HFF-Myc (cell line): ENCODE measurements around the gene IL36A.

Source experiments
- DNase-seq: peaks from one replicate; pipeline ENCODE4 v3.0.0-alpha.2; 2011; ENCODE audit warnings: low read depth; ENCODE audit errors: extremely low read depth
- H3K4me3 ChIP-seq: replicated peaks from 2 replicates; pipeline ENCODE4 v1.5.1; 2011; ENCODE audit warnings: low read depth, mild to moderate bottlenecking, control low read depth, low read length
- TF ChIP-seq, protein P1 (sequence below): IDR thresholded peaks from 2 replicates; pipeline ENCODE4 v1.5.1; 2012; ENCODE audit warnings: mild to moderate bottlenecking, low read depth, low read length, control low read depth; ENCODE audit errors: missing control alignments

The IL36A gene

DNA sequence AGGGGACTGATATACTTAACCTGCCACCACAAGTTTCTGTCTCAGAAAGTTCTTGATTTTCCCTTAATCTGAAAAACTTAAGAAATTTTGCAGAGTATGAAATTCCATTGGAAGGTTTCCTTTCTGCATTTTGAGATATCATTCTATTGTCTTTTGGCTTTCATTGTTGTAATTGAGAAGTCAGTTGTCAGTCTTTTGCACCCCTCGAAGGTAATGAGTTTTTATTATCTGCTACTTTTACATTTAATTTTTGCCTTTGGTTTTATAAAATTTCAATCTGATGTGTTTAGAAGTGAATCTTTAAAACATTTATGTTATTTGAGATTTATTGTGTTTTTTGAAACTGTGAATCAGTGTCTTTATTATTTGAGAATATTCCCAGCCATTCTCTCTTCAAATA lies 4.8 kb upstream of the IL36A start:
- TF ChIP-seq, protein P1, sequence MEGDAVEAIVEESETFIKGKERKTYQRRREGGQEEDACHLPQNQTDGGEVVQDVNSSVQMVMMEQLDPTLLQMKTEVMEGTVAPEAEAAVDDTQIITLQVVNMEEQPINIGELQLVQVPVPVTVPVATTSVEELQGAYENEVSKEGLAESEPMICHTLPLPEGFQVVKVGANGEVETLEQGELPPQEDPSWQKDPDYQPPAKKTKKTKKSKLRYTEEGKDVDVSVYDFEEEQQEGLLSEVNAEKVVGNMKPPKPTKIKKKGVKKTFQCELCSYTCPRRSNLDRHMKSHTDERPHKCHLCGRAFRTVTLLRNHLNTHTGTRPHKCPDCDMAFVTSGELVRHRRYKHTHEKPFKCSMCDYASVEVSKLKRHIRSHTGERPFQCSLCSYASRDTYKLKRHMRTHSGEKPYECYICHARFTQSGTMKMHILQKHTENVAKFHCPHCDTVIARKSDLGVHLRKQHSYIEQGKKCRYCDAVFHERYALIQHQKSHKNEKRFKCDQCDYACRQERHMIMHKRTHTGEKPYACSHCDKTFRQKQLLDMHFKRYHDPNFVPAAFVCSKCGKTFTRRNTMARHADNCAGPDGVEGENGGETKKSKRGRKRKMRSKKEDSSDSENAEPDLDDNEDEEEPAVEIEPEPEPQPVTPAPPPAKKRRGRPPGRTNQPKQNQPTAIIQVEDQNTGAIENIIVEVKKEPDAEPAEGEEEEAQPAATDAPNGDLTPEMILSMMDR: no peak
- no peak overlapping the region for H3K4me3 ChIP-seq
- DNase-seq: no peak

DNA sequence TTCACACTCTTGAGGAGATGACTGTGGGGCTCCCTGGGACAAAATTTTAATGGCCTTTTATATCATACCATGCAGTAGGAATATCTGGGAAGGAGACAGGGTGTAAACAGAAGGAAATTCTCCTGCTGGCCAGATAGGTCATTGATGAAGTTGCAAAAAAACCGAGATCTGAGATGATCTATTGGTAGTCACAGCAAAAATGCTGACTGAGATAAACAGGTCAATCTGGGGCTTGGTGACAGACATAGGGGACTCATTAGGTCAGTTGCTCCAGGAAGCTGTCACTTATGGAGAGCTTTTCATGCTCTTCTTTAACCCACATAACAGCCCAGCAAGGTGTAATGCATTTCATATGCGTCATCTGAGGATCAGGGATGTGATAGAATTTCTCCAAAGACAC lies 2.6 kb upstream of the IL36A start:
- TF ChIP-seq, protein P1: no peak

DNA sequence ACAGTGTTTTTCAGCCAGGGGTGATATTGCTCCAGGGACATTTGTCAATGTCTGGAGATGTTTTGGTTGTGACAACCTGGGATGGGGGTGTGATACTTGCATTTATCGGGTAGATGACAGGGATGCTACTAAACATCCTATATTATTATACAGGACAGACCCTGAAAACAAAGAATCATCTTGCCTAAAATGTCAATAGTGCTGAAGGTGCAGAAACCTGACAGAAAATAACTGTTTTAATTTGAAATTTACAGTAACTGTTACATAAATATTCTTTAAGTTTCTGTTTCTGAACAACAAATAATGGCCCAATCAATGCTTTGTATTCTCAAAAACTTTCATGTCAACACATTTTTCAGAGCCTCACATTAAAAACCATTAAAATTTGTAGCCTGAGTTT lies 2.0 kb downstream of the IL36A start:
- H3K4me3 ChIP-seq: no peak overlapping the region
- no peak for DNase-seq
- TF ChIP-seq, protein P1: no peak

More for the DNA sequence above, 2.6 kb upstream of the IL36A start:
- no peak for DNase-seq
- no peak overlapping the region for H3K4me3 ChIP-seq

DNA sequence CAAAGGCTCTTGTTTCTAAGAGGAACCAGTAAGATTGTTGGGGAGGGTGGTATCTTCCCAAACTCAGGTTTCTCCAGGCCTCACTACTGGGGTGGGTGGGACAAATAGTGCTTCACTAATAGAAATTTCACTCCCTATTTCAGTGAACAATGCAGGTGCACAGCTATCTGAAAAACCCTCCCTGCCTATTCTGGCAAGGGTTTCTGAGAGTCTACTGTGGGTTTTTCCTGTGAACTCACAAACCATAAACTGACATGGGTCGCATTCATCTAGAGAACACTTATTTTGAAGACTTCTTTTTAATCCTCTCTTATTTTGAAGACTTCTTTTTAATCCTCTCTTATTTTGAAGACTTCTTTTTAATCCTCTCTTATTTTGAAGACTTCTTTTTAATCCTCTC lies 4.4 kb downstream of the IL36A start:
- DNase-seq: no peak
- TF ChIP-seq, protein P1: no peak
- no peak overlapping the region for H3K4me3 ChIP-seq

DNA sequence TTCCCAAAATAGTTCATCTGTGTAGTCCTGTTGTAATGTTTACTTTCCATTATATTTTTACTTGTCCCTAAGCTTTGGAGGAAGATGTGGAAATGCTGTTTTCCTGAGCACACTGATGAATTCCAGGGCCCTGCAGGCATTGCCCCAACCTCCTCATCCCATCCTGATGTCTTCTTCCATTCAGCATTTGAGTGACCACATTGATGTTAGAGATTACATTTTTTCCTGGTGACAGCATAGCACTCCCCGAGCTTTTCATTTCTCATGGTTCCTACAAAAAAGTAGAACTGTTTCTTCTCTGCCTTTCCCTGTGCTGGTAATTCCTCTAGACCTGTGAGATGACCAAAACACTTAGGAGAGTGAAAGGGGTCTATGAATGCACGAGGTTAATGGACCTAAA lies 4.8 kb downstream of the IL36A start:
- TF ChIP-seq, protein P1: no peak
- DNase-seq: no peak
- no peak overlapping the region for H3K4me3 ChIP-seq

DNA sequence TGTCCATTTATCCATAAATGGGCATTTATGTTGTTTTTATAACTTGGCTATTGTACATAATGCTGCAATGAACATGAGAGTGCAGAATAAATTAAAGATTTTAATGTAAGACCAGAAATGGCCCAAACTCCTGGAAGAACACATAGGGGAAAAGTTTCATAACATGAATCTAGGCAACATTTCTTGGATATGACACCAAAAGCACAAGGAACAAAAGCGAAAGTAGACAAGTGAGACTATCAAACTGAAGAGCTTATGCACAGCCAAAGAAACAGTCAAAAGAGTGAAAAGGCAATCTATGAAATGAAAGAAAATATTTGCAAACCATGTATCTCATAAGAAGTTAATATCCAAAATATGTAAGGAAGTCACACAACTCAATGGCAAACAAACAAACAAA lies 5.8 kb downstream of the IL36A start:
- TF ChIP-seq, protein P1: no peak
- no peak for DNase-seq
- H3K4me3 ChIP-seq: no peak overlapping the region
